Activated CD4-positive, alpha-beta T cell treated with anti-CD3 and anti-CD28 coated beads for 36 hours (primary cell): ENCODE measurements around the gene TBRG1. TPM values are rescaled to one million over a fixed set of nuclear protein-coding genes. Genes with fewer than 3 reads are reported as not detected.

Experiments used
- ATAC-seq: fragments of 200-7000 bp; cut with Tn5 transposase; one replicate; pipeline ENCODE4 v1.10.0; 2021; ENCODE audit warnings: mild to moderate bottlenecking, moderate library complexity
- CTCF ChIA-PET: fragments of 350-600 bp; sonication (Branson Sonifier 250); formaldehyde crosslinking; loops from one replicate; lab custom pipeline; 2021; ENCODE audit warnings: antibody characterized with exemption; lab: Charles Lee
- POLR2A ChIA-PET: fragments of 350-600 bp; sonication (Branson Sonifier 250); formaldehyde crosslinking; loops from one replicate; lab custom pipeline; 2021; ENCODE audit warnings: antibody characterized with exemption, inconsistent platforms; lab: Charles Lee
- DNase-seq: peaks from one replicate; pipeline ENCODE4 v3.0.0-alpha.2; 2020
- H3K27ac Mint-ChIP-seq: one replicate; pipeline ENCODE4 v1.8.0; 2021; ENCODE audit warnings: mixed read lengths
- H3K27me3 Mint-ChIP-seq: one replicate; pipeline ENCODE4 v1.8.0; 2021; ENCODE audit warnings: mixed read lengths
- H3K36me3 Mint-ChIP-seq: one replicate; pipeline ENCODE4 v1.8.0; 2021; ENCODE audit warnings: low read depth, mixed read lengths
- H3K4me1 Mint-ChIP-seq: one replicate; pipeline ENCODE4 v1.8.0; 2021; ENCODE audit warnings: mixed read lengths
- H3K4me3 Mint-ChIP-seq: one replicate; pipeline ENCODE4 v1.8.0; 2021; ENCODE audit warnings: mild to moderate bottlenecking, moderate library complexity, mixed read lengths
- H3K9me3 Mint-ChIP-seq: one replicate; pipeline ENCODE4 v1.8.0; 2021; ENCODE audit warnings: low read depth, mixed read lengths
- intact Hi-C, 2 experiments: fragments of 100-400 bp; cut with DNase I in 1 of 2; cut with micrococcal nuclease in 1 of 2; formaldehyde crosslinking; loops; one replicate each; pipeline versions ENCODE4 v1.14.2 to v1.15.1; 2022 to 2024; cut with DNase I, micrococcal nuclease
- total RNA-seq, 2 experiments: library from RNA; stranded (reverse); gene quantifications; one replicate each; pipeline ENCODE4 v1.2.3, GENCODE V29; 2021

The TBRG1 gene
- total RNA-seq, 2 experiments from 2014 or later: 29.6 to 40.6 TPM

- ChIA-PET CTCF (interaction anchor here (1.2 to 2.2 kb wide), 4 partner anchors 9 to 158 kb away, joined by 3 to 10 read pairs (median 6); no protein-coding TSS in a partner anchor), POLR2A (no interaction called here)
- no peaks in the 10 kb centered on the region for H3K27me3 Mint-ChIP-seq
- H3K27ac Mint-ChIP-seq: no peak overlapping the region
- H3K4me1 Mint-ChIP-seq: peaks cover 9% of the 10 kb centered on the region
- no peak overlapping the region for H3K4me3 Mint-ChIP-seq
- peaks cover 12% of the 10 kb centered on the region for H3K9me3 Mint-ChIP-seq
- ATAC-seq (no peak), DNase-seq (no peak)
- intact Hi-C loops: no loop called here
- peaks cover 5% of the 10 kb centered on the region for H3K36me3 Mint-ChIP-seq
Observed at GRCh38 chr11:124678416-124678815, 55.8 kb downstream of the TBRG1 start.

DNA sequence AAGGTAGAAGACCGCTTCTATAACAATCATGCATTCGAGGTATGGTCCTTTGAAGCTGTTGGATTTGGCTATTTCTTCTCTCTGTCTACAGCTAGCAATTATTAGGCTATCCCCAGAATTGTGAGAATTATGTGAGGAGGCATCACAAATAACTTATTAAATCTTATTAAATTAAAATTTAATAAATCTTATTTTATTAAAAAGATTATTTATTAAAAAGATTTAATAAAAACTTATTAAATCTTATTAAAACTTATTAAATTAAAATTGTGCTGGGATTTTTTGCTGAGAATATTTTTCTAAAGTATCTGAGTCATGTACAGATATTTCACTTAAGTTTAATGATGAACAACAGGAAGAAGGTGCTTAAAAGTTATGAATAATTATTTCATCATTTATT, 58.8 kb downstream of the TBRG1 start:
- POLR2A ChIA-PET: no interaction called here
- no peak for ATAC-seq

GRCh38 chr11:124682443-124682842, 59.8 kb downstream of the TBRG1 start:
- H3K27ac Mint-ChIP-seq: no peak overlapping the region
- no peaks in the 10 kb centered on the region for H3K27me3 Mint-ChIP-seq
- H3K4me3 Mint-ChIP-seq: no peak overlapping the region
- H3K4me1 Mint-ChIP-seq: no peaks in the 10 kb centered on the region
- ATAC-seq (no peak), DNase-seq (no peak)
- H3K9me3 Mint-ChIP-seq: peaks cover 15% of the 10 kb centered on the region
- intact Hi-C loops: no loop called here
- ChIA-PET CTCF (interaction anchor here (0.6 kb wide), 1 partner anchor 751 kb away, joined by 3 read pairs; no protein-coding TSS in a partner anchor), POLR2A (no interaction called here)
- H3K36me3 Mint-ChIP-seq: peaks cover 10% of the 10 kb centered on the region

More for the DNA sequence above, 58.8 kb downstream of the TBRG1 start:
- intact Hi-C loops: no loop called here
- Mint-ChIP-seq H3K27me3 (no peaks in the 10 kb centered on the region), H3K4me3 (no peak overlapping the region), H3K27ac (no peak overlapping the region), H3K36me3 (peaks cover 10% of the 10 kb centered on the region), H3K9me3 (peaks cover 15% of the 10 kb centered on the region), H3K4me1 (no peaks in the 10 kb centered on the region)
- CTCF ChIA-PET: no interaction called here
- no peak for DNase-seq

Other genes with a start within 250 kb of the TBRG1 start
- gene OR8B2, start 238.4 kb upstream of the TBRG1 start, total RNA-seq: not detected
- gene OR8B3, start 223.8 kb upstream of the TBRG1 start, total RNA-seq: not detected
- gene OR8B4, start 198.0 kb upstream of the TBRG1 start, total RNA-seq: not detected
- gene OR8B8, start 177.2 kb upstream of the TBRG1 start, total RNA-seq: not detected
- not detected for gene OR8B12, start 79.2 kb upstream of the TBRG1 start, total RNA-seq
- gene OR8A1, start 52.9 kb upstream of the TBRG1 start, total RNA-seq: not detected
- not detected for gene PANX3, start 11.4 kb upstream of the TBRG1 start, total RNA-seq
- gene SIAE, start 50.9 kb downstream of the TBRG1 start, total RNA-seq: 10 to 100 TPM in 1 of 2 experiments, 1 to 10 TPM in 1; 9.4 to 12.2 TPM
- 1 to 10 TPM; 3.9 to 4.7 TPM for gene SPA17, start 51.0 kb downstream of the TBRG1 start, total RNA-seq
- gene NRGN, start 117.1 kb downstream of the TBRG1 start, total RNA-seq: 10 to 100 TPM; 13.5 to 18.1 TPM
- gene VSIG2, start 129.4 kb downstream of the TBRG1 start, total RNA-seq: not detected
- under 1 TPM; 0.39 to 0.53 TPM for gene ESAM, start 139.4 kb downstream of the TBRG1 start, total RNA-seq
- gene MSANTD2, start 177.5 kb downstream of the TBRG1 start, total RNA-seq: 1 to 10 TPM; 6.9 to 8.6 TPM
- 10 to 100 TPM; 21.9 to 26.1 TPM for gene ROBO3, start 242.6 kb downstream of the TBRG1 start, total RNA-seq